GM18498 (cell line): Measurements from ENCODE around the gene HSPB2.

ENCODE experiments used
- ATAC-seq: cut with Tn5 transposase; IDR thresholded peaks from one replicate; pipeline ENCODE4 v1.9.1; 2021; ENCODE audit warnings: mild to moderate bottlenecking, moderate library complexity; ENCODE audit not compliant: unreplicated experiment

HSPB2 gene

GRCh38 chr11:111937461-111937769 lies 24.9 kb downstream of the HSPB2 start:
- ATAC-seq, result no peak

DNA sequence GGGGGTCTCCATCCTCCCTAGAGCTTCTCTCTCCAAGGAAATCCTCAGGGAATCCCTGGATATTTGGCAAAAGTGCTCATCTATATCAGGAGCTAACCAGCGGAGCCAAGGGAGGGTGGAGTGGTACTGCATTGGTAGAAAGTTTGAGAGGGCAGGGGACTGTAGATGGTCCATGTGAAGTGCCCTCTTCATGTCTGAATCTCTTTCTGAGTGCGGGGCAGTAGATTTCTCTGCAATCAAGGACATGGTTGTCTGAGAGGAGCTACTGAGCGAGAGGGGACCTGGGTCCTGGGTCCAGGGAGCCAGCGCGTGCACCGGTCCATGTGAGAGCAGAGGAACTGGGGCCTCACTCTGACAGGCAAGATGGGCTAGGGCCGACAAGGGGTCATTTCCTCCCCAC lies 25.3 kb downstream of the HSPB2 start:
- ATAC-seq, result no peak

DNA sequence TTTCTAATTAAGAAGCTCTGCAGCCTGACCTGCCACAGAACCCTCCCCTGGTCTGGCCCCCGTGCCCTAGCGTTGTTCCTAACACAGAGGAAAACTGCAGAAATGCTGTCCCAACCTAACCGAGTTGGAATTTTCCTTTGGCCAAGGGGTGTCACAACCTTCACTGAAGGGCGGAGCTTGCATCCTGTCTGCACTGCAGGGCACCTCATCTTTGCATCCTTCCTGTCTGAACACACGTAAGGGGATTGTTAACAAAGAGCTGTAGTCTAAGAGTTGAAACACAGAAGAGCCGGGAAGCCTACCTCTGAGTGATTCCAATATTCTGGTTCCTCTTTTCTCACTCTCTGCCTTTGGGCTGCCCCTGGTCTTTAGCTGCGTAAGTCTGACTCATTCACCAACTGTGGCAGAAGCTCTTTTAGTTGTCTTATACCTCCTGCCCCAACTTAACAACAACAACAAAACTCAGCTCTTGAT lies 26.2 kb downstream of the HSPB2 start:
- ATAC-seq, result peak; percentile 78

DNA sequence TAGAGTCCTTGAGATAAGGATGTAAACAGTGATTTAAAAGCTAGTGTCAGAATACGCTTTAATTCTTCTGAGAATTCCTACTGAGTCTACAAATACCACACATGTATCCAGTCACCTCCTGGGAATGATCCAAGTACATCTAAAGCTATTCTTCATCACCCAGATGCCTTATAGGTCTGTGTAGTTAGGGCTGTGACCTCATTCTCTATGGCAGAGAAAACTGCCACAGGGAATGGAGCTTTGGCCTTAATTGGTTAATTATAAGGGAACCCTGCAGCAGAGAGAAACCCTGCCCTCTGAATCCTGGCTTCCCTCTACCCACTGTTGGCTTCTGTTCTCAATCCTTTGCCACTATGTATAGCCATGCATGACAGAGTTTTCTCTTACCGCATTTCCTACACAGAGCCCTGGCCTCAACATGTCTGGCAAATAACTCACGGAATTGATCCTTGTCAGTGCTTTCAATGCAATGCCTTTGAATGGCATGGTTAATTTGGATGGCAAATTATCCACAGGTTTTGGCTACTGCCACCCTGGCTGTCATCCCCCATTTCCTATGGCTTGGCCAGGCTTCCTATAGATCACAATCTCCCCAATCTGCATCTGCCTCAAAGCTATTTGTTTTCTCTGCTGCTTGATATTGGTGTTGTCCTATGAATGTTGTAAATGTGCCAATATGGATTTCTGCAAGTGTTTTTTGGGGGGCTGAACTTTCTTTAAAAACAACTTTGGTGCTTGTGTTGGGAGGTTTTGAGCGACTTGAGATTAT lies 27.5 kb downstream of the HSPB2 start:
- no peak for ATAC-seq

- ATAC-seq, result no peak
Measured at GRCh38 chr11:111941963-111942362, 29.4 kb downstream of the HSPB2 start.

- ATAC-seq, result no peak
Measured at GRCh38 chr11:111942829-111943228, 30.3 kb downstream of the HSPB2 start.

DNA sequence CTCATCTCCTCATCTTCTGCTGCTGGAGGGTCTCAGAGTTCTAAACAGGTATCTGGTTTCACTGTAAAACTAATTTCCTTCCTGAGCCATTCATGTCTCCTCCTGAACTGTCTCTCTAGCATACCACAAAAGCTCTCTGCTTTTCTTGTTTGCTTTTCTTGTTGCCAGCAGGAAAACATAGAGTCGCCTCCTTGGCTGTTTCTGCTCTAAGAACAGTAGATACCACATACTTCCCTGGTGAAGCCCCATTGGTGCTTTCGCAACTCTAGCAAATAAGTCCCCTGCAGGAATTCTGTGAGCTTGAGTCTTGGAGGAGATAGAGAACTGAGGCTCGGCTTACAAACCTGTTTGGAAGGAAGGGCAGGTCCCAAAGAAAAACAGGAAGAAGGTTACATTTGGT lies 31.6 kb downstream of the HSPB2 start:
- no peak for ATAC-seq

- no peak for ATAC-seq
Measured at GRCh38 chr11:111944651-111945051, 32.1 kb downstream of the HSPB2 start.

DNA sequence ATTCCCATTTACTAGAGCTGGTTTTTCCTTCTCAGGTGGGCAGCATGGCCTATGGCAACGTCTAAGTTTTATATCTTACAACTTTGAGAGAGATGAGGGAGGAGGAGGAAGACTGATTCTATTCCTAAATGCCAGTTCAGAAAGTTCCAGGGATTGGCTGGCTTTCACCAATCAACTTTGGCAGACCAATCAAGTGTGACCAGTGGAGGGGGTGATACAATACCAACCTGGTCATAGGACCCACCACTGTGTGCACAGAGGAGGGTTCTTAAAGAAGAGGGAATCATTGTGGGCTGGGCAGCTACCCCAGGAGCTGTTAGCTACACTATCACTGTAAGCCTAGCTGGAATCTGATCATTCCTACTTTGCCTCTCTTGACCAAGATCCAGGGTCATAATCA lies 32.7 kb downstream of the HSPB2 start:
- no peak for ATAC-seq

DNA sequence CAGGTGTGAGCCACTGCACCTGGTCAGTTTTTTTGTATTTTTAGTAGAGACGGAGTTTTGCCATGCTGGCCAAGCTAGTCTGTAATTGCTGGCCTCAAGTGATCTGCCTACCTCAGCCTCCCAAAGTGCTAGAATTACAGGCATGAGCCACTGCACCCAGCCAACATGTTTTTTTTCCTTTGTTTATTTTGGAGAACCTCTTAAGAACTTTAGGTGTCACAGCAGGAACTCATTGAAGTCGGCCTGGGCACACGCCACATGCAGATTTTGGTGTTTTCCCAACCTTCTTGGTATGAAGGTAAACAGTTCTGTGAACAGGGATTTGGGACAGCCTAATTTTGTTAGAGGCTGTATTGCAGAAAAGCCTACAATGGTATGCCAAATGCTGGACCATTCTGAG lies 34.0 kb downstream of the HSPB2 start:
- ATAC-seq, result no peak

DNA sequence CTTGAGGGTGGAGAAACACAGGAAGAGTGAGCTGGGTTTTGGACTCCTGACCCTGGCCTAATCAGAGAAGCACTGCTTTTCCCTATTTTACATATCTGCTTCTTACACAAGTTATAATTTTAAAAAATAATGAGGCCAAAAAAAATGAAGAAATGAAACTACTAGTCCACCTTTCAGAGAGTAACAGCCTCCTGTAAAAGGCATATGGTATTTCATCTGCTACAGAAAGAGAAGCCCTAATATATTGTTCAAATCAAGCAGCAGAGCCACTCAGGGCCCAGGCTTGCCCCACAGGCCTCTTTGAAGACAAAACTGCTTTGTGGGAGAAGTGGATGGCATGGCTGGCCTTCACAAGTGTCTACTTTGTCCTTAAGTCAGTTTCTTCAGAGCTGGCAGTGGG lies 34.6 kb downstream of the HSPB2 start:
- ATAC-seq, result no peak

GRCh38 chr11:111949519-111950426 lies 37.2 kb downstream of the HSPB2 start:
- ATAC-seq, result no peak

DNA sequence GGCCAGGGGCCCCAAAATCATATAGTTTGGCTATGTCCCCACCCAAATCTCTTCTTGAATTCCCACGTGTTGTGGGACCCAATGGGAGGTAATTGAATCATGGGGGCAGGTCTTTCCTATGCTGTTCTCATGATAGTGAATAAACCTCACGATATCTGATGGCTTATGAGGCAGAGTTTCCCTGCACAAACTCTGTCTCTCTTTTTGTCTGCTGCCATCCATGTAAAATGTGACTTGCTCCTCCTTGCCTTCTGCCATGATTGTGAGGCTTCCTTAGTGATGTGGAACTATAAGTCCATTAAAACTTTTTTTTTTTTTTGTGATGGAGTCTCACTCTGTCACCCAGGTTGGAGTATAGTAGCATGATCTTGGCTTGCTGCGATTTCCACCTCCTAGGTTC lies 39.0 kb downstream of the HSPB2 start:
- no peak for ATAC-seq

GRCh38 chr11:111954154-111954553 lies 41.6 kb downstream of the HSPB2 start:
- ATAC-seq, result no peak

GRCh38 chr11:111957663-111958444 lies 45.3 kb downstream of the HSPB2 start:
- ATAC-seq, result no peak

DNA sequence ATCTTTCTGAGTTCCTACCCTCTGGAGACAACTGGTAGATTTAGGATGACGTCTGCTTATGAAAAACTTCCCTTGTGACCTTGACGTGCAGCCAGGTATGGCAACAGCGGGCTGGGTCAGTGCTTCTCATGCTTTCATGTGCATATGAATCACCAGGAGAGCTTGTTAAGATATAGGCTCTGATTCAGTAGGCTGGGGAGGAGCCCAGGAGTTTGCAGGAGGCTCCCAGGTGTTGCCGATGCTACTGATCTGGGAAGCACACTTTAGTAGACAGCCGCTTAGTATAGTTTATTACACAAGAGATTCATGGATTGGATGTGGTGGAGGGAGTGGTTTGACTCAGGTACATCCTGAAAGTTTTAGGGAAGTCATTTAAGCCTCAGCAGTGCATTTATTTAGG lies 48.4 kb downstream of the HSPB2 start:
- no peak for ATAC-seq

DNA sequence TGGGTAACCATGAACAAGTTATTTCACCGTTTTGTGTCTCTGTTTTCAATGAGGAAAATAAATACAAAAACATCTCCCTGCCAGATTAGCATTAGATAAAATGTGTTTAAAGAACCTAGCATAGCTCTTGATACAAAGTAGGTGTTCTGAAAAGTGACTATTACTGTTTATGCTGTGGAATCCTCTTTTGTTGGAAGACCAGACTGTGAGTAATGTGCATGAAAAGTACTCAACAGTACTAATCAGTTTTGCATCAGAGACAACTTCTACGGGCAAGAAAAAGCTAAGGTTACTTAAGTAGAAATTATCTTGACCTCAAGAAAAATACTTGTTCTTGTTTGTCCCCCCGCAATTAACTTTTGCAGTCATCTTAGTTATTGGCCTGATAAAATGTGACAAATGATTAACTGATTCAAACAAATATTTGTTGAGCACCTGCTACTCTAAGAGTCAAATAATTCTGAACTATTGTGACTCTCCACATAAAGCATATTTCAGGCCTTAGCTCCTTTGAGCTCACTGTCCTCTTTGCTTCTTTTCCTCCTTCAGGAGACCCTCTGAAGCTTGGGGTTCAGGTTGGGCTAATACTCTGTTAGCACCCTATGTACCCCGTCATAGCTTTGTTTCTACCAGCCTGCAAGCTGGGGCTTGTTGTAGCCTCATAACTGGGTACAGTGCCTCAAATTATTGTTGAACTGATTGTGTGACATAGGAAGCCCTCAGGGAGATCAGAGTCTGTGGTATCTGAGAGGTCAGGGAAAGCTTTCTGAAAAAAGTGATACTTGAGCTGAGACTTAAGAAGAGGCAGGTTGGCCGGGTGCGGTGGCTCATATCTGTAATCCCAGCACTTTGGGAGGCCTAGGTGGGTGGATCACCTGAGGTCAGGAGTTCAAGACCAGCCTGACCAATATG lies 49.1 kb downstream of the HSPB2 start:
- no peak for ATAC-seq
